Esophagus muscularis mucosa (tissue), 3 donors: ENCODE measurements around the gene VSNL1.

Experiments used
- CTCF ChIP-seq, 3 experiments: fragments of 200-600 bp in 2 of 3; fragments of 450-650 bp in 1 of 3; sonication (generic) in 2 of 3; IDR thresholded peaks; one replicate each; pipeline ENCODE4 v1.5.1; 2017 to 2019; ENCODE audit warnings: antibody characterized with exemption in 3 of 3, mild to moderate bottlenecking in 2 of 3, moderate library complexity in 1 of 3
- POLR2A ChIP-seq: fragments of 450-650 bp; IDR thresholded peaks from one replicate; pipeline ENCODE4 v1.6.1; 2017; ENCODE audit warnings: antibody characterized with exemption, moderate library complexity, mild to moderate bottlenecking, low read depth
- POLR2AphosphoS5 ChIP-seq, 2 donors: sonication (generic); formaldehyde crosslinking; IDR thresholded peaks; one replicate each; pipeline ENCODE4 v1.6.1; 2017; ENCODE audit warnings: antibody characterized with exemption in 2 of 2

GRCh38 chr2:17574406-17575073 lies 34.0 kb downstream of the VSNL1 start:
- TF ChIP-seq CTCF (IDR thresholded peaks at IDR 0.05) = no peak
- TF ChIP-seq POLR2A = no peak
- TF ChIP-seq POLR2AphosphoS5 (IDR thresholded peaks at IDR 0.05) = no peak
